NCI-H146 (cell line): ENCODE measurements around the gene DCT.
A peak's percentile ranks its signal among the peaks of the same experiment; 100 is the strongest.
"Not testable (repeated sequence)": the region's sequence is repeated elsewhere in the genome, so short reads cannot be mapped to it uniquely, and the experiment has no call there.

Source experiments
- DNase-seq: peaks from one replicate; lab custom pipeline; 2025; lab: John Stamatoyannopoulos, UW

Gene DCT

GRCh38 chr13:94479616-94480015 lies at the start of gene DCT:
Gene DCT (minus strand): TSS chr13:94479682. CDS start chr13:94479255, 427 bp downstream.
- no peak for DNase-seq

DNA sequence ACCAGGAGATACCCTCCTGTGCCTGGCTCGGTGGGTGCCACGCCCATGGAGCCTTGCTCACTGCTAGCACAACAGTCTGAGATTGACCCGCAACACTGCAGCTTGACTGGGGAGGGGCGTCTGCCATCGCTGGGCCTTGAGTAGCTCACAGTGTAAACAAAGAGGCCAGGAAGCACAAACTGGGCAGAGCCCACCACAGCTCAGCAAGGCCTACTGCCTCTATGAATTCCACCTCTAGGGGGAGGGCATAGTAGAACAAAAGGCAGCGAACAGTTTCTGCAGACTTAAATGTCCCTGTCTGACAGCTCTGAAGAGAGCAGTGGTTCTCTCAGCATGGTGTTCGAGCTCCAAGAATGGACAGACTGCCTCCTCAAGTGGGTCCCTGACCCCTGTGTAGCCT lies 47.5 kb upstream of the DCT start:
- DNase-seq, result not testable (repeated sequence)

DNA sequence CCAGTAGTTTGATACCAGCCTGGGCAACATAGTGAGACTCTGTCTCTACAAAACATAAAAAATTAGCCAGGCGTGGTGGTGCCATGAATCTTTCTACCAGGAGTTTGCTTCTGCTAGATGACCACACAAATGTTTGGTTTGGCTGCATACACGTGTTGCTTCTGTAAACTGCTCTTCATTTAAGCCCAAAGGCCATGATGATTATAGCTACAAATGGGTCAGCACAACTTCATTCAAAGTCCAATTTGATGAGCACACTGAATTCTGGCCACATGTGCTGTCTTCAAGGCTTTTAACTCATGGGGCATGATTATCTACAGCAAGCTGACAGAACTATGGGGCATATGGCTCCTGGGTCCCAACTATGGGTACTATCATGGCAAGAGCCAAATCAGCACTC lies 46.3 kb upstream of the DCT start:
- DNase-seq, result no peak

GRCh38 chr13:94524407-94524806 lies 44.9 kb upstream of the DCT start:
- no peak for DNase-seq

DNA sequence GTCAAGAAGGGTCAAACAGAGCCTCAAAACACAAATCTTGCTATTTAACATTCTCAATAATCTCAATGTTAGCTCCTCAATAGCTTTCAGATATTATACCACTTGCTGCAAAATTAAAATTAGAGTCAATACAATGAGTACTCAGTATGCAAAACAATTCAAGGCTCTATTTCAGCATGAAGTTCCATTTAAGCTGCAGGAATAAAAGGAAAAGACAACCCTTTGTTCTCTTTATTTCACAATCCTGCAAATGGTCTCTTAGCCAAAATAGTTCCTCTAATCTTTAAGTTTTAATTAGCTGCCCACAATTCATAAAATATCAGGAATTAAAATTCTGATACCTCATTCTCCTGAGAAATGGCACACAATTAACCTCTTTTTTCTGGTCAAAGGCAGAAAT lies 40.5 kb upstream of the DCT start:
- no peak for DNase-seq

DNA sequence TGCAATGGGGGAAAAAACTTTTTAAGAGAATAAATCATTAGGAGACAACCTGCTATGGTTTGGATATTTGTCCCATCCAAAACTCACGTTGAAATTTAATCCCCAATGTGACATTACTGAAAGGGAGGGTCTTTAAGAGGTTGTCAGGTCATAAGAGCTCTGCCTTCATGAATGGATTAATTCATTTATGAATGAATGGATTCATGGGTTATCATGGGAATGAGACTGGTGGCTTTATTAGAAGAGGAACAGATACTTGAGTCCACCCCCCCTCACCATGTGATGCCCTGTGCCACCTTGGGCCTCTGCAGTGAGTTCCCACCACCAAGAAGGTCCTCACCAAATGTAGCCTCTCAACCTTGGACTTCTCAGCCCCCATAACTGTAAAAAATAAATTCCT lies 37.0 kb upstream of the DCT start:
- DNase-seq, result no peak

DNA sequence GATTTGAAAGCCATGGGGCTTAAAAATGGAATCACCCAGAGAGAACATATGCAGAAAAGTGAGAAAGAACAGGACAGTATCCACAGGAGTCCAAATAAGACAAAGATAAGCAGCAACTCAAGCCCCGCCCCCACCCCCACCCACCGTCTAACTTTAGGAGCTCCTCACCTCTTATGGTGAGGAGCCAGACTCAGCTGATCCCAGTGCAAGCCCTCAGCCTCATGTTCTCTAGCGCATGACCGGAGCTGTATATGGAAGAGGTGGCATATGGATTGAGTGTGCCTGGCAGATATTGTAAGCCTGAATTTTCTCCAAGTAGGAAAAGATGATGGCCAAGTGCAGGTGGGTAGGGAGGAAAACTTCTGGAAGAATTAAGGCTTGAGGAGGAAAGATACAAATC lies 36.4 kb upstream of the DCT start:
- no peak for DNase-seq

DNA sequence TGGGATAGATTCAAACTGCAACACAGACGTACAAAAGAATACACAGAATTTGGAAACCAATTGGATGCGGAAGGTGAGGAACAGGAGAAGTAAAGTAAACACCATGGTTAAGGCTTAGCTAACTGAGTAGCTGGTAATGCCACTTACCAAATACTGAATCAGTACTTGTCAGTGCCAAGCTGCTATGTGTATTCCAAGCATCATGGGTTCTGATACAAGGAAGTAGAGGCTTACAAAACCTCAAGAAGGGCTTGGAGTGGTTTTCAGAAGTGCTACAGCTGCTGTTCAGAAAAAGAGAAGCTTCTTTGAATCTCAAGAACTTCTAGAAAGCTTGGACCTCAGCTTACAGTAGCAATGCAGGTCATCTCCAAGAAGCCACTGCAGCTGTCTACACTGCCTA lies 35.9 kb upstream of the DCT start:
- DNase-seq, result no peak

DNA sequence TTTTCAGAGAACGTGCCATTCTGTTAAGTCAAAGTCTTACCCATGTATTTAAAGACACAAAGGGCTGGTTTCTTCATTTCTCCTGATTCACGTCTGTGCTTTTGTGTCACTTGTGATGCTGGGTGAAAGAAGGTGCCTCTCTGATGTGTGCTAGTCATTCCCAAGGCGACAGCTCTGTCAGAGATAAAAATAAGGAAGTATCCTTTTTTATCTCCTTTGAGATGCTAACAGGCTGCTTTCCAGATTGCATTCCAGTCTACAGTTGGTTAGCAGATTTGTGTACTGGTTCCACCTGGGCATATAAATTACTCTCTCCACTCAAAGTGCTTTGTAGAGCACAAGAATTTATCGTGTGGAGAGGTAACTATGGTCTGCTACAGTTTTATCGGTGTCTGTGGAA lies 33.5 kb upstream of the DCT start:
- no peak for DNase-seq

GRCh38 chr13:94505730-94506129 lies 26.2 kb upstream of the DCT start:
- no peak for DNase-seq

DNA sequence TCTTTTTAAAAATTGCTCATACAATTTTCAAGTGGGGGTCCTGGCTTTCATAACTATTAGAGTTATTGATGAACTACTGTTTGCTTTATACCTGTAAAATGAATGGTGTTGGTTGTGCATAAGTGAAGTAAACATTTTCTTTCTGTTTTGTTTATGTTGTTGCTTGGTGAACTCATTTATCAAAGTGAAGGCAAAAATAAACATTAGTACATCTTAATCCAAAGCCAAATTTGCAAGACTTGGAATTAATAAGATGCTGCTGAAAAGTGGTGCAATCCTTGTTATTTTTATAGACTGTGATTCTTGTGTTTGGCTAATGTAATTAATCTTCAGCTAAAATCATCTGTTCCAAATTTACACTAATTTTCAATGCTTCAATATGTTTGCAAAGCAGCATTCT lies 24.4 kb upstream of the DCT start:
- DNase-seq, result no peak

DNA sequence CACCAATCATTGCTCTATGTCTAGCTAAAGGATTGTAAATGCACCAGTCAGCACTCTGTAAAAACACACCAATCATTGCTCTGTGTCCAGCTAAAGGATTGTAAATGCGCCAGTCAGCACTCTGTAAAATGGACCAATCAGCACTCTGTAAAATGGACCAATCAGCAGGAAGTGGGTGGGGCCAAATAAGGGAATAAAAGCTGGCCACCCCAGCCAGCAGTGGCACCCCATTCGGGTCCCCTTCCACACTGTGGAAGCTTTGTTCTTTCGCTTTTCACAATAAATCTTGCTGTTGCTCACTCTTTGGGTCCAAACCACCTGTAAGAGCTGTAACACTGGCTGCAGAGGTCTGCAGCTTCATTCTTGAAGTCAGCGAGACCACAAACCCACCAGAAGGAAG lies 19.3 kb upstream of the DCT start:
- not testable (repeated sequence) for DNase-seq

GRCh38 chr13:94495806-94496205 lies 16.3 kb upstream of the DCT start:
- DNase-seq, result no peak

GRCh38 chr13:94494026-94494425 lies 14.5 kb upstream of the DCT start:
- peak; percentile 36 for DNase-seq

GRCh38 chr13:94487043-94487442 lies 7.6 kb upstream of the DCT start:
- DNase-seq, result no peak

GRCh38 chr13:94483970-94484369 lies 4.5 kb upstream of the DCT start:
- no peak for DNase-seq

GRCh38 chr13:94481941-94482340 lies 2.5 kb upstream of the DCT start:
- DNase-seq, result no peak

- no peak for DNase-seq
Observed at GRCh38 chr13:94480672-94481145, 1.2 kb upstream of the DCT start.

DNA sequence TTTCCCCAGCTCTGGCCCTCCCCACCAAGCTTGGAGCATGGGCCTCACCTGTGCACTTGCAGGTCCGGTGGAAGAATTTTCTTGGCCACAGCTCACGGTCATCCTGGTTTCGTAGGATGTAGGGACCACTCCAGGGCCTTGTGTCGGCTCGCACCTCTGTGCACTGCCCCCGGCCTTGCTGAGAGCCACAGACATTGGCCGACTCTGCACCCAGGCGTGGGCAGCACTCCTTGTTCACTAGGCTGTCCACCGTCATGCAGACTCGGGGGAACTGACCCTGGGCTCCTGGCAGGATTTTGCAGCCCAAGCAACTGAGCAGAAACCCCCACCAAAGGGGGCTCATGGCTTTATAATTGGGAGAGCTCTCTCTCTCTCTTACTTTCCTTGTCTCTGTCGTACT lies 569 bp downstream of the DCT start:
- no peak for DNase-seq

- DNase-seq, result no peak
Observed at GRCh38 chr13:94470126-94470525, 9.4 kb downstream of the DCT start.

GRCh38 chr13:94464771-94465170 lies 14.7 kb downstream of the DCT start:
- DNase-seq, result no peak

- no peak for DNase-seq
Observed at GRCh38 chr13:94462670-94463069, 16.8 kb downstream of the DCT start.

DNA sequence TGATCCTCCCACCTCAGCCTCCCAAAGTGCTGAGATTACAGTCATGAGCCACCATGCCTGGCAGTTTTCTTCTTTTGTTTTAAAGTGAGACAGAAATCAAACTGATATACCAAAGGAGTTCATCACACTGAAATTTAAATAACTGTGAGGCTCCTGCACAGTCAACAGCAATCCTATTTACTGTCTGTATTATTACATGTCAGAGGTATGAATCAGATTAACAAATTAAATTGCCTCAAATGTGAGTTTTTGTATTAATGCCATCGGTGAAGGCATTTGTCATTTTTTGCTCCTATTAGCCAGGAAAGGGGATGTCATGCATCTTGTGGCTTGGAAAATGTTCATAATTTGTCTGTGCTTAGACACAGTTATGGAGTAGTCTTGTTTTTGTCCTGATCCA lies 20.4 kb downstream of the DCT start:
- no peak for DNase-seq

- DNase-seq, result no peak
Observed at GRCh38 chr13:94455414-94455813, 24.1 kb downstream of the DCT start.

- DNase-seq, result no peak
Observed at GRCh38 chr13:94454906-94455305, 24.6 kb downstream of the DCT start.
